ENCODE results near the gene CCDC192.

The CCDC192 gene

GRCh38 chr5:127810707-127811490 lies 107.7 kb downstream of the CCDC192 start:
- no peak for DNase-seq (ENCODE audit: low spot score)

DNA sequence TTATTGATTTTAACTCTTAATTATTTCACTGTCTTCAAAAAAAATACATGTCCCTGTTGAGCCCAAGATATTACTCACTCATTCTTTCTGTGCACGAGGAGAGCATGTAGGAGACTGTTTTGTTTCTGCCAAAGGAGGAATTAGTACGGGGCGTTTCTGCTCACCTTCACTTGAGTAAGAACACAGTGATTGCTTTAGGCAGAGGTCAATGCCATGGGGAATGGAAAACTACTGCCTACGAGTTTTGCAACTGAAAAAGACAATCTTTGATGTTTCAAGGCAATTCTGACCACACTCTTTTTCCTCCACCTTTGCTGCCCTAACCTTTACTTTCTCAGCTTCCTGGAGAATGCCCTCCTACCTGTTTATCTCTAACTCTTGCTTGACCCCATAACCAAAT lies 109.4 kb downstream of the CCDC192 start:
- DNase-seq (ENCODE audit: low spot score), result no peak

- no peak for DNase-seq (ENCODE audit: low spot score)
Measured at GRCh38 chr5:127813633-127814587, 110.7 kb downstream of the CCDC192 start.

DNA sequence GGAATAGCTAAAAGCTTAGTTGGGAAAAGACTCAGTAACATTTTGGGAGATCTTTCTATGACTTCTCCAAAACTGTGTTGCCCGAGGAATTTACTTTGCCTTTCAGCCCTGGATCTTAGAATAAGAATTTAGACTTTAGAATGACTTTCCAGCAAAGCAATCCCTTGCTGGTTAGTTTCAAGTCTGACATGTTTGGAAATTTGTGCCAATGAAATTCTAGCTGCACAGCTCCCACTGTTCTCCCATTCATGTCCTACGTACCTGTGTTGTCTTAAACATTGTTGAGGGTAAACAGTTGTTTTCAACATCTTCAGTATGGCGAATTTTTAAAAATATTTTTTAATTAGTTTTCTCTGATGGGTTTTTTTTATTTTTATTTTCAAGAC lies 111.4 kb downstream of the CCDC192 start:
- DNase-seq (ENCODE audit: low spot score), result no peak

DNA sequence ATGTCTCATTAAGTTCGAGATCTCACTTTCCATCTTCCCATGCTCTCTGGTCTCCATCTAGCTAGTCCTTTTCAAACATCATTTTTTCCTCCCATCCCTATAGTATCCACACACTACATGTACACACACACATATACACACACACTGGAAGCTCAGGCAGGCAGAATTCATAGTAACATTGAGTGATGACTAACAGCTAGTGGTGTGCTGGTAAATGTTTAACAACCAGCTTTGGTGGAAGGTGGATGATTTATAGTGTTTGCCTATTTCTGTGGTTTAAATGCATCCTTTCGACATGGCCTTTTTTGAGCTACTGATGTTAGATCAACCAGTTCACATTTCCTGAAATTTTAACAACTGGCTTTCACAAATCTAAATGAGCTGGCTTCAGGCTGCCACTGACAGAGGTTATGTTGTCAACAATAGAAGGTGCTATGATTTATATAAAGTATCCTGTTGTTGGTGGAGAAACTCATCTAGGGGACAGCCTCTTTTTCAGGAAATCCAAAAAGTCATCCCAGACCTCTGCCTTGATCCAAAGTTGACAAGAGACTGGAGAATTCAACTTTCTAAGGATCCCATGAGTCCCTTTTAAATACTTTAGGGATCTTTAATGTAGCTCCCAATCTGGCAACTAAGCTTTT lies 117.8 kb downstream of the CCDC192 start:
- DNase-seq (ENCODE audit: low spot score), result peak; percentile 89

DNA sequence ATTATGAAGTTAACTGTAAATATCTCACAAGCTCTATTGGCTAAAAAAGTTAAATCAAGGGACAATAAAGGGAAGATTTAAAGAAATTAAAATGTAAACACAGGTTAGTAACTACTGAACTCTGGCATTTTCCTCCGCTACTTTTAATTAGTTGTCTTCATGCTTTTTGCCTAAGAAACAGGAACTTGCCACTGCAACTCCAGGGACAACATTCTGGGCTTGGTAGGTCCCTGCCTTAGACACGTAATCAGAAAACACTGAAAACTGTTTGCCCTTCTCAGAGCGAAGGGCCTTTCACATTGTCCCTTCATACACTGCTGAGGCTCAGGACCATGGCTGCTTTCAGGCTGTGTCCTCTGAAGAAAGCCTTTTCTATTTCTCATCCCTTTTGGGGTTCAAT lies 118.7 kb downstream of the CCDC192 start:
- DNase-seq (ENCODE audit: low spot score), result no peak

GRCh38 chr5:127824126-127824525 lies 120.9 kb downstream of the CCDC192 start:
- no peak for DNase-seq (ENCODE audit: low spot score)

GRCh38 chr5:127826011-127826410 lies 122.8 kb downstream of the CCDC192 start:
- no peak for DNase-seq (ENCODE audit: low spot score)

DNA sequence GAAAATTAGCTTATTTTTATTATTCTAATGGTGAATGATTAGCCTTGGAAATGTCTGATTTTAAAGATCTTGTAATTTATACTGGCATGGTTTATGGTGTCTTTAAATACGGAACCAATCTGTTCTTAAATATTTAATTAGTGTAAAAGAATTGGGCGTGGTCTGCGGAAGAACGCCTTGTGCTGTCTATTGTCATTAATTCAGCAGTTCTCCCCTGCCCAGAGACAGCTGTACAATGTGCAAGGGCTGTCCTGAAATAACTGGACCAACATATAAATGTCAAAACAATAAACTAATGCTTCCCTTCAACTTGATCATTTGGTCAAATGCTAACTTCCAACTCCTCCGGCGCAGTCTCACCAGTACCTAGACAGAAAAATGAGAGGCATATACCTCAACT lies 124.3 kb downstream of the CCDC192 start:
- DNase-seq (ENCODE audit: low spot score), result no peak

DNA sequence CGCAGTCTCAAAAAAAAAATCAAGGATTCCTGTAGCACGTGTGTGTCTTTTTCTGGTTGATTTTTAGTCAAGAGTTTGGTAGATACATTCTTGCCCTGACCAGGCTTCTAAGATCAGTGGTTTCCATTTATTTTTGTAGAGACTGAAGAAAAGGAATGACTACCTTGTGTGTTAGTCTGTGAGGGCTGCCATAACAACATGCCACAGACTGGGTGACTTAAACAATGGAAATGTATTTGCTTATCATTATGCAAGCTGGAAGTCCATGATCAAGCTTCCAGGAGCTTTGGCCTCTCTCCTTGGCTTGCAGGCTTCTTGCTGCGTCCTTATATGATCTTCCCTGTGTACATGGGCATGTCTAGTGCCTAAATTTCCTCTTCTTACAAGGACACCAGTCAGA lies 127.0 kb downstream of the CCDC192 start:
- no peak for DNase-seq (ENCODE audit: low spot score)

DNA sequence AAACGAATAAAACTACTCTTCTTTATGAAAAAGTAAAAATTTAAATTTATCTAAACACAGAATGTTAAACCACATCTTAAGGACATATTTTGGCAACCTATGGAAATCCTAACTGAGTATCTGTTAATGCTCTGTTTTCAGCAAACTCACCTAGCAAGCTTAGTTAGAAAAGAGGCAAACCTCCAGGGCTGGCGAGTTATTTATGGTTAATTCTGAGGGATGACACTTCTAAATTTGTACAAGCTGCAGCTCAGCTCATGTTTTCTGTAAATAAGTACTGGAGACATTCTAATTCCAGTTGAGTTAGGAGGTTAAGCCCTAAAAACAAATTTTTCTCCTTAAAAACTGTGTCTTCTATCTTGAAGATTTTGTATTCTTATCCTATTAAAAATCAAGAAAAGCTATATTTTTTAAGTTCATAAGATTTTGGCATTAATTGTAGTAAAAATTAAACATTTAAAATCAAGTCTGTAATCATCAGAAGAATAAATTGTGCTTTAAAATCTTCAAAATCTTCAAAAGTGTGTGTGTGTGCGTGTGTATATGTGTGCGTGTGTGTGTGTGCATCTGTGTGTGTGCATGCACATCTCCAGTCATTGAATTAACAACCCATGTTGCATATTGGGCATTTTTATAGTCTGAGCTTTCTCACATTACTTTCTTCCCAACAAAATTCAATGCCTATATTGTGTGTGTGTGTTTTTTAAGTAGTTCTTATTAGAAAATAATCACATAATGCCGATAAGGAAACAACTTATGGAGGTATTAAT lies 127.8 kb downstream of the CCDC192 start:
- no peak for DNase-seq (ENCODE audit: low spot score)

DNA sequence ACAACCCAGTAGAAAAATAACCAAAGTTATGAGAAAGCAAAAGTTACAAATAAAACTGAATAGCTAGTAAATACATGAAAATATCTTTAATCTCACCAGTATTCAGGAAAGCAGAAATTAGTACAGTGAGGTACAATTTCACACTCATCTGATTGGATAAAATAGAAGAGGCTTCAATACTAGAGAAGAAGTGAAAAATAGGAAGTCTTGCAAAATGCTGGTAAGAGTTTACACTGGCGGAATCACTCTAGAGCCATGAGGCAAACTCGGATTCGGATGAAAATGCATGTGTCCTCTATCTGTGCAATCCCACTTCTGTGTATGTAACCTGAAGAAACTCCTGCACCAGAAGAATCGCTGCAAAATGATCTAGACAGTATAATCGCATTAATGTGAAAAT lies 128.9 kb downstream of the CCDC192 start:
- no peak for DNase-seq (ENCODE audit: low spot score)

DNA sequence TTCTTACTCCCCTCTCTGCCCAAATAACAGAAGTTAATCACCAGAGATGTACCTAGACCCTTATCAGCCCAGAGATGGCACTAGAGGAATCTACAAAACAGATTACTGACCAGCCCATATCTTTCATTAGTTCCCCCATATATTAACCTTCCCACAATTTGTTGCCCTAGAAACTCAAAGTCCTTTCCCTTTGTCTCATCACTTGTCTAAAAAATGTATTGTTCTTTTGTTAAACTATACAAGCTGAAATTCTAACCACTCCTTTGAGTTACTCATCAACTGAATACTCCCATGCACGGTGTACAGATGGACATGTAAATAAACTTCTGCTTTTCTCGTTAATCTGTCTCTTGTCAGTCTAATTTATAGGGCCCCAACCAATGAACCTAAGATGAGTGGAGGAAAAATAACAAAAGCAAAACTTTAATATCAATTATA lies 130.9 kb downstream of the CCDC192 start:
- peak; percentile 23 for DNase-seq (ENCODE audit: low spot score)

- no peak for DNase-seq (ENCODE audit: low spot score)
Measured at GRCh38 chr5:127834554-127834953, 131.4 kb downstream of the CCDC192 start.

DNA sequence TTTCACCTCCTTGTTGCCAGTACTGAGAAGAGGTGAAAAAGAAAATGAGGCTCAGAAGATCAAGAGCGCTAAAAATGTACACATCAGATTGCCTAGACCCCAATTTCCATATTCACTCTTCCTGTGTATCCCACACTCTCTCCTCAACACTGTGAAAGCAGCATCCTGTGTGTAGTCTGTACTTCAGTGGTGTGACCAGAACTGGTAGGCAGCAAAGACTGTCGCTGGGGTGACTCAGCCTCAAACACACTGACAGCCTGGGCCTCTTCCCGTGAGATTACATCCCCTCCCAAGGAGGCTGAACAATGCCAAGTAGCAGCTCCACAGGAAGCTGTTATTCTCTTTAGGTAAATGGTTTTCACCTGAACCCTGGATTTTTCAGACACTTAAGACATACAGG lies 135.5 kb downstream of the CCDC192 start:
- no peak for DNase-seq (ENCODE audit: low spot score)

- no peak for DNase-seq (ENCODE audit: low spot score)
Measured at GRCh38 chr5:127839072-127839471, 135.9 kb downstream of the CCDC192 start.

- DNase-seq (ENCODE audit: low spot score), result no peak
Measured at GRCh38 chr5:127839496-127840197, 136.5 kb downstream of the CCDC192 start.

GRCh38 chr5:127840198-127840524 lies 137.0 kb downstream of the CCDC192 start:
- DNase-seq (ENCODE audit: low spot score), result no peak

- DNase-seq (ENCODE audit: low spot score), result no peak
Measured at GRCh38 chr5:127840809-127841208, 137.6 kb downstream of the CCDC192 start.

- no peak for DNase-seq (ENCODE audit: low spot score)
Measured at GRCh38 chr5:127844581-127845021, 141.4 kb downstream of the CCDC192 start.

DNA sequence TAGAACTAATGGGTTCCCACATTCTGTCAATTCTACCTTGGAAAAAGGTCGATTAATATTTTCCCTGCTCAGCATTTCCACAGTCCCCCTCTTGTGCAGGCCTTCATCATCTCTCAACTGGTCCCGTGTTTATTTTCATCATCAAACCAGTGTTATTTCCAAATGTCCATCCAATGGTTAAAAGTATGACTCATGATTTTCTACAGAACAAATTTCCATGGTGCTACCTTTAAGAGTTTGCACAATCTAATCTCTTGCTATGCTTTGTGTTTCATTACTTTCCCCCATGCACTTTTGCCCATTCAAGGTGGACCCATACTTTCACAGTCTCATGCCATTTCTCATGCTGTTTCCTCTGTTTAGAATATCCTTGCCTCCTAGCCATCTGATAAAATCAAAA lies 143.7 kb downstream of the CCDC192 start:
- no peak for DNase-seq (ENCODE audit: low spot score)

Measured in SW480 (cell line).